H54 (cell line): Measurements from ENCODE around the gene AMOTL1.

ENCODE experiments used
- DNase-seq: peaks from one replicate; pipeline ENCODE4 v3.0.0; 2011; ENCODE audit warnings: low spot score, mixed read lengths; ENCODE audit not compliant: insufficient read length
- FAIRE-seq: peaks from 3 replicates; lab custom pipeline; 2011; peaks lifted over from hg19 to GRCh38; lab: Jason Lieb, UNC
- POLR2A ChIP-seq: IDR thresholded peaks from 2 replicates; pipeline ENCODE4 v1.6.1; 2011; ENCODE audit warnings: low read depth, mild to moderate bottlenecking, low read length

The AMOTL1 gene

DNA sequence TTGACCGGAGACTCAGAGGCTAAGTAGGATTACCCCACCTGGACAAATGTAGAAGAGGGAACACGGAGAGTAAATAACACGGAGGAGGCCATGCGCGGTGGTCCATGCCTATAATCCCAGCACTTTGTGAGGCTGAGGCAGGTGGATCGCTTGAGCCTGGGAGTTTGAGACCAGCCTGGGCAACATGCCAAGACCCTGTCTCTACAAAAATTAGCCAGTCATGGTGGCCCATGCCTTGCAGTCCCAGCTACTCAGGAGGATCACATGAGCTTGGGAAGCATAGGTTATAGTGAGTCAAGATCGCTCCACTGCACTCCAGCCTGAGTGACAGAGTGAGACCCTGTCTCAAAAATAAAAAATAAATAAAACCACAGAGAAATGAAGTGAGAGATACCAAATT is 53.9 kb downstream of the AMOTL1 start:
- no peak for FAIRE-seq
- TF ChIP-seq POLR2A: no peak
- no peak for DNase-seq

DNA sequence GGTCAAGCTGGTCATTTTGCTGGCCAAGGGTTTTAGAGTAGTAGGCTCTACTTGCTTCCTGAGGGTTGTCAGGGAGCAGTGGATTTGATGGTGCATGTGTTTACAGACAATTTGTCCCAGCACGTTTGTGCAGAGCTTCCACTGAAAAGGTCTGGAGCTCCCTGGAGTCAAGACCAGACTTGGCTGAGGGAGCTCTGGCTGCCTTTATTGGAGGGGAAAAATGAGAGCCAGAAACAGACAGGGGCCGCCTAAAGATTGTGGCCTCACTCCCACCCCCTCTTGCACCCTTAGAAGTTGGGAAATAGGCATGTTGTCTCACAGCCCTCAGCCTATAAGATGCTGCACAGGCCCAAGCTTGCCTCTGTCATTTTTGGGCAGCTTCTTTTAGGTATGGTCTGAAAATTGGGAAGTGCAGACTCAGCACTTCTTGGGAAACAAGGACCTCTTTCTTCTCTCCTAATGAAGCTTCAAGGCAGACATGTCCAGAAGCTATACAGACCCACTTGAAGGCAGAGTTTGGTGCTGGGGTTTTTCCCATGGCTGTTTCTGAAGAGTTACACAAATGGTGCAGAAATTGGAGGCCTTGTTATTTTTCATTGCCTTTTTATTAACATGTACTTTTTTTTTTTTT is 55.1 kb downstream of the AMOTL1 start:
- DNase-seq (no peak), FAIRE-seq (no peak)
- no peak for TF ChIP-seq POLR2A

DNA sequence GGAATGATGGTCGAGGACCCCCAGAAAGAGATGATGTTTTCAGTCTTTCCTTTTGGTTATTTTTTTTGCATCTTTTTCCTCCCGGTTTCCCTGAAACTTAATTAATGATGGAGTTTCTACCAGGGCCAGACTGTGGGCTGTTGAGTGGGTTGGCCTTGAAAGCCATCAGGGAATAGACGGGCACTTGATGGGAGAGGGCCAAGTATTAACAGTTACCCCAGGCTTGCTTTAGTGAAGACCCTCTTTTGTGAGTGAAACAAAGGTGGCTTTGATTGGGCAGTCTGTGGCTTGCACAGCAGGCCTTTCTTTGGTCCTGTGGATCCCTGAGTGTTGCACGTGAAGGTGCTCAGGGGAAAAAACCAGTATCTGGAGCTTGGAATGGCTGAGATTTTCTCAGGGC is 56.9 kb downstream of the AMOTL1 start:
- DNase-seq: no peak
- FAIRE-seq: no peak
- TF ChIP-seq POLR2A: no peak

DNA sequence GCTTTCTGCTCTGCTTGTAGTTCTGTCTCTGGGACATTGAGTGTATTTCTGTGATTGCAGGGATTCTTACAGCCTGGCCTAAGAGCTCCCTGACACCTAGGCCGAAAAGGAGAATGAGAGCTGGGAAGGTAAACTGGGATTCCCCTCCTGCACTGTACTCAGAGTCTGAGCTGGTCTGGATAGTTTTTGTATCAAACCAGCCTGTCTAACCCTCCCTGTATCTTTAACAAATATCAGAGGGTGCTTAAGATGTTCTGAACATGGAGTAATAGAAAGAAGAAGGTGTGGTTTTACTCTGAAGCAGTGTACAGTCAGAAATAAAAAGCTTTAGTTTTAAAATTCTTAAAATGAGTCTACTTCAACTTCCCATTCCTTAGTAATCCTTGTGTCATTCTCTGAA is 57.3 kb downstream of the AMOTL1 start:
- FAIRE-seq (no peak), DNase-seq (no peak)
- no peak for TF ChIP-seq POLR2A

DNA sequence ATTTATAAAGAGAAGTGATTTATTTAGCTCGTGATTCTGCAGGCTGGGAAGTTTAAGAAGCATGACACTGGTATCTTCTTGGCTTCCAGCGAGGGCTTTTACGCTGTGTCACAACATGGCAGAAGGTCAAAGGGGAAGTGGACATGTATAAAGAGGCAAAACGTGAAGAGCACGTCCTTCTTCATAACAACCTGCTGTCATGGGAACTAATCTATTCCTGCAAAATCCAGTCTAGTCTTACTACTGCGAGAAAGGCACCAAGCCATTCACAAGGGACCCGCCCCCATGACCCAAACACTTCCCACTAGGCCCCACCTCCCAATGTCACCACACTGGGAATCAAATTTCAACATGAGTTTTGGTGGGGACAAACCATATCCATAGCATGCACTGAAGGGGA is 58.3 kb downstream of the AMOTL1 start:
- FAIRE-seq (no peak), DNase-seq (no peak)
- no peak for TF ChIP-seq POLR2A

DNA sequence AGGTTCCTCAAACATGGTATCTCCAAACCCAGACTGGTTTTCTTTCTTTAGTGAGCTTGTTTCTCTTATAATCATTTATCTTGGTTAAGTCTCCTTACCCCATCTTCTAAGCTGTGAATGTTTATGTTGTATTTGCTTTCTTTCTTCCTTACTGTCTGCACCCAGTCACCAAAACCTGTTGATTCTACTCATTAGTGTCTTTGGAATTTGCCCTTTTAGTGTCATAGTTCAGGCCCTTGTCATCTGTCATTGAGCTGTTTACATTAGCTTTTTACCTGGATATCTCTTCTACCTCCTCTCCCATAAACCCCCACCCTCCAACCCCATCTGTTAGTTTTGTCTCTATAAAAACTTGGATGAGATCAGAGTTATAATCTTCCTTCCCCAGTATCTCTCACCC is 59.9 kb downstream of the AMOTL1 start:
- no peak for DNase-seq
- no peak for TF ChIP-seq POLR2A
- FAIRE-seq: no peak

DNA sequence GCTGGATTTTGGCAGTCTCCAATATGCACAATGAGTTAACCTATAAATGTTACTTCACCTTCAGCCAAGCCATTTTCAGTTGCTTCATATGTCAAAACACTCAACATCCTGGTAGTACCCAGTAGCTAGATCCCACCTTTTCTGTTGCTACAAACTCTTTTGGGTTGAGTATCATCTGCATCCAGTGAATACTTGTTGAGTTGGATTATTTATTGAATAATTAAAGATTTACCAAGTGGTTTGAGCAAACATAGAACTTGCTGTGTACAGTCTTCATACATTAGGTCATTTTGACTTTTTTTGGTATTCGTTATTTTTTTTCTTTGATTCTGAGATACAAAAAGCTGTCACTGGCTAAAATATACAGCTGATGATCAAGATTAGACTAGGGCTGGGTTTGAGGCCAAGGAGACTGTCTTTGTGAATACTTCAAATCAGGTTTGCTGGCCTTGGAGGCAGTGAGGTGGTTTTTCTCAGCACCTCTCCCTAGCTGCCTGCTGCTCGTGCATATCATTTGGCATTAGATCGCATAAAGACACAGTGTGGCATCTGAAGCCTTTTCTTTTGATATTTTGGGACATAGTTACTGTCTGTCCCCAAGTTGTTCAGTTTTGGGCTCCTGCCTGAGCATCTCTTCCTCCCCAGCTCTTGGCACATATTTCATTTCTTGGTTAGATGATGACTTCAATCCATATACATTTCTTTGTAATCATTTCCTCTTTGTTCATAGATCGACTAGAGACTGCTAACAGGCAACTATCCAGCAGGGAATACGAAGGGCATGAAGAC is 62.8 kb downstream of the AMOTL1 start:
- no peak for TF ChIP-seq POLR2A
- no peak for FAIRE-seq

DNA sequence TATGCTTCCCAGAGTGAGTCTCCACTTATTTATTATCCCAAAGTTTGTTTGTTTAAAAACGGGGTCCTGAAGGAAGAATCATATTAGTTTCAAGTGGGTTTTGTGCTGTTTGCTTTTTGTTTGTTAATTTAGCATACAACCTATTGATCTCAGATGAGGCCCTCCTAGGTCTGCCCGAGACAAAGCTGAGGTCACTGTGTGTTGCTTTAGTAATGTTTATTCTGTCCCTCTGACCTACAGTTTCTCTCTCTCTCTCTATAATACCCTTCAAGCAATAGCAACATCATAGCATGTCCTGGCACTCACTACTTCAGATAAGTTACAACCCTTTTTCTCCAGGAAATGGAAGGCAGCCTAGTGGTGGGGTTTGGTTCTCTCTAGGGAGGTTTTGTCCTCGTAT is 63.4 kb downstream of the AMOTL1 start:
- FAIRE-seq (no peak), DNase-seq (no peak)
- TF ChIP-seq POLR2A: no peak

More for the DNA sequence above, 62.8 kb downstream of the AMOTL1 start:
- DNase-seq: no peak

DNA sequence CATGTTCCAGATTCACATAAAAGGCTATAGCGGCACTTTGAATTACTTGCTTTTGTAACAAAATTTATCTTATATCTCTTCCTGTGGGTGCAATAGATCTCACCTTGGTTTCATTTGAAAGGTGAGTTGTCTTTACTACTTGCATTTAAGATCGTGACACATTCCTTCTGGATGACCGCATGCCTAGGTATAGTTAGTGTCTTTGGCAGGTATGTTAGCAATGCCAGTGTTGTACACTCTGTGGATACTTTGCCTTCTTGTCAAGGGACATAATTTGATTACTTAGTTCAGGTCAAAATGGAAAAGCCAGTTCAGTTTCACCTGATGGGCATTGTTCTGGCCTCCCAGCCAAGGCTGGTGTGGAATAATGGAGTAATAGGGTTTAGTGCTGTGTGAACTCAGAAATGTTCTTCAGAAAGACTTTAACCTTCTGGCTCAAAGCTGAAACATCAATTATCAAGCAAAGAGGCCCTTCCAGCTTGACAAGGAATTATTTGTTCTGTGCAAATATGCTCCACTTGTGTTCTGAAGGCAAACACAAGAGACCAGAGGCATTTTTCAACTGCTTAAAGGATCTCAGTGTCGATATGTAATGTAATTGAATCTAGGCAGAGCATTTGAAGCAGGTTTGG is 64.6 kb downstream of the AMOTL1 start:
- no peak for TF ChIP-seq POLR2A
- FAIRE-seq: no peak

DNA sequence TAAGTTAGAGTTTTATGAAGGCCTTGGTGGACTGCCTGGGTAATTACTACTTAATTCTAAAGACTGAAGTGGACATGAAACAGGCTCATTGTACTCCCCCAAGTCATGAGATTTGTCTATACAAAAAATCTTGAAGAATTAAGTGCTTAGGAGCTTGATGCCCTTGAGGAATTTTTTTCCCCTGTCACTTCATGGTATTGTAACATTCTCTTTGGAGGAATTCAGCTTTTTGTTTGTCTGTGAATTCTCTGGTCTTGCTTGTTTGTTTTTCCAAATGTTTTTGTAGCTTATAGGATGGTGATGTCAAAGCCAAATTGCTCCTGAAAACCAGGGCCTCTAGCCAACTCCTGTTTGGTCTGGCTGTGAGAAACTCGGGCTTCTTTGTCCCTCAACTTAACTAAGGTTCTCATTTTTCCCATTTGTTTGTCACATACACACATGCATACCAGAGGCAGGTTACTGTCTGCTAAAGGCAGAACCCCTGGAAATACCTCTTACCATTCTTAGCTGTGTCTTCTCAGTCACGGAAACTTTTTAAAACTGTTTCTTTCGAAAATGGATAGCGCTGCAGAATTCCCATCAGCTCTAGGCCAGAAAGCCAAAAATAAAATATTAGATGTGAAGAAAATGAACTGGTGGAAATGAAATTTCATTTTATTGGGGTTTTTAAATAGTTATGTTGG is 66.9 kb downstream of the AMOTL1 start:
- no peak for DNase-seq
- no peak for FAIRE-seq
- no peak for TF ChIP-seq POLR2A

More for the DNA sequence above, 64.6 kb downstream of the AMOTL1 start:
- no peak for DNase-seq

DNA sequence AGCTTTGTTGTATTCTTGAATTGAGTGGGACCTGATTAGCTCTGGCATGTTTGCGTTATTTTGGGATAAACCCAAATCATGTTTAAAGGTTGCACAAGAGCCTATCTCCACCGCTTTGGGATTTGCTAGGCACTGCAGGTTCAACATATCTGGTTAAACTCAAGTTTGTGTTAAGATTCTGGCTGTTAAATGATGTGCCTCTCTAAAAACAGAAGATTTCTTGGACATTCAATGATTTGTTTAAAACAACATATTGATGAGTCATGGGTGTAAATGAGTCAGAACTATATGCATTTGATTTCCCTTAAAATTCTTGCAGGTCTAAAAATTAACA is 67.4 kb downstream of the AMOTL1 start:
- no peak for DNase-seq
- no peak for TF ChIP-seq POLR2A
- no peak for FAIRE-seq

DNA sequence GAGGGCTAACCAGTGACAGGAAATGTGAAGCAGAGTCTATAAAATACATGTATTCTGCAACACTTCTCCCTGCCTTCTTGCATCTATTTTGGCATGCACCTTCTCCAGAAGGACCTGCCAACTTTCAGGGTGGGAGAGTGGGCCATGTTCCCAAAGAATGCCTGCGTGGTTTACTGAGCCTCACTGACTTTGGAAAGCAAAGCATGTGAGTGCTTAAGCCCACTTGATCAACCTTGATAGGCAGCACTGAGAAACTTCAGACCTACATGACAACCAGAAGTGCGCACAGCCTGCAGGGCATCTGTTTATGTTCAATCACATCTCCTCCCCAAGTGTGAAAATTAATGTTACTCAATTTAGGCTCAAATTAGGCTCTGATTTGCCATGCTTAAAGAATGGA is 69.2 kb downstream of the AMOTL1 start:
- FAIRE-seq: no peak
- DNase-seq: no peak
- TF ChIP-seq POLR2A: no peak

DNA sequence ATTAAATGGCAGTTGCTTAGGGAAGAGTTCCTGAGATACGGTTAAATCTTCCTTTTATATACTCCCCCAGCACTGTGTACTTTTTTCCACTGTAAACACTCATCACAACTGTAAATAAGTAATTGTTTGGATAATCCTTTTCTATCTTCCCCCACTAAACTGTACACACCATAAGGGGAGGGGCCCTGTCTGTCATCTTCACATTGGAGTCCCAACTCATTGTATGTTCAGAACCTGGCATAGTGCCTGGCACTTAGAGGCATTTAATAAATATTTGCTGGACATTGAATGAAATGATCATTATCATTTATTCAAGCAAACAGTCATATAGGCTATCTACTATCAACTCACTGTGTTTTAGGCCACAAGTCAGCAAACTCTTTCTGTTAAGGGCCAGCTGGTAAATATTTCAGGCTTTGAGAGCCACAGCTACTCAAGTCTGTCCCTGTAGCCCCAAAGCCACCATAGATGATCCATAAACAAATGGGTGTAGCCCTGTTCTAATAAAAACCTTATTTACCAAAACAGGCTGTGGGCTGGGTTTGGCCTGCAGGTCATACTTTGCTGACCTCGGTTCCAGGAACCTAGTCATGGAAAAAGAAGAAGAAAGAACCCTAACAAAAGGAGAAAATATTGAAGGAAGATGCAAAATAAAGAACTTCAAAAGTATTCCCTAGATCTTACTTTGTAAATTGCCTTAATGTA is 70.0 kb downstream of the AMOTL1 start:
- TF ChIP-seq POLR2A: no peak

More for the DNA sequence above, 70.0 kb downstream of the AMOTL1 start:
- no peak for DNase-seq
- no peak for FAIRE-seq
